Stimulated activated naive CD4-positive, alpha-beta T cell (primary cell): ENCODE data around the gene SERINC5.

Source experiments
- DNase-seq, 6 experiments: peaks; one replicate each; lab custom pipeline; 2025; lab: John Stamatoyannopoulos, UW

SERINC5 gene

DNA sequence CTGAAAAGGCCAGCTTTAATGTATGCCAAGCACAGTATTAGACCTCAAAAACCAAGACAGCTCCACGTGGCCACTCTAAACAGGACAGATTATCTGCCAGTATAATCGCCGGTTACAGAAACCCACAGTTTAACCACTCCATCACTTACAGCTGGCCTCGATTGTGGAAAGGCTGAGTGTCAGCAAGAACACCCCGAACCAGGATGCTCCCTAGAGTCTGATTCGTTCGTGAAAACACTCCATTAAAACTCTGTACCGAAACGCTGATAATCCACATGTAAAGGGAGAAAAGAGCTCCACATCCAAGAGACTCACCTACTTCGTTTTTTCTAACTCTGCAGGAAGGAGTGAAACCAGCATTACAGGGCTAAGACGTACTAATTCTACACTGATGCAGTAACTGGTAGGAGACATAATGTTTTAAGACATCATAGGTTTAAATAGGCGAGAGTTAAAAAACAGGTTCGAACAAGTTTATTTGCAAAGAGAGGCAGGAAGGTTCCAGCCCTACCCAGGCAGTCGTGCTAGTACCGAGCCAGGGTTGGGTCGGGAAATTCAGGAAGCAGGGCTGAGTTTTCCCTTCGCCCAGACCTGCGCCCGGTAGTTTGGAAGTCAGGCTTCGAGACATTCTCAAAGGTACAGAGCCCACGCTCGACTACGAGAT is 949 bp downstream of the SERINC5 start:
- peak in 3 of 6 experiments; percentile 29 to 60 (median 47) for DNase-seq

GRCh38 chr5:80251636-80252035 is 4.2 kb downstream of the SERINC5 start:
- peak in 1 of 6 experiments; percentile 16 for DNase-seq

GRCh38 chr5:80250801-80251200 is 5.0 kb downstream of the SERINC5 start:
- no peak for DNase-seq

- DNase-seq = no peak
Observed at GRCh38 chr5:80249901-80250300, 5.9 kb downstream of the SERINC5 start.

DNA sequence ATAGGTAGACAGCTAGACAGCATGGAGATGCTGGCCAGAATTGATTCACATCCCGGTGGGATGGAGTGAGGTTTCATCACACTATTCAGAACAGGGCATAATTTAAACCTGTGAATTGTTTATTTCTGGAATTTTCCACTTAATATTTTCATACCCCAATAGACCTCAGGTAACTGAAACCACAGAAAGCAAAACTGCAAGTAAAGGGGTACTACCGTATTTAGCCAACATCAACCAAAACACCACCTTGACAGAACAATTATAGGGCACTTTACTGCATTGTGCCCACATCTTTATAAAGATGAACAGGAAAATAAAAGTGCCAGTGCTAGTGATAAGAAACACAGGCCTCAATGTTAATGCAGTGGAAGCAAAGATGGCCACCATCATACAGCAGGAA is 7.5 kb downstream of the SERINC5 start:
- no peak for DNase-seq

GRCh38 chr5:80246995-80247729 is 8.7 kb downstream of the SERINC5 start:
- no peak for DNase-seq

- DNase-seq = no peak
Observed at GRCh38 chr5:80246001-80246758, 9.7 kb downstream of the SERINC5 start.

GRCh38 chr5:80243567-80243966 is 12.3 kb downstream of the SERINC5 start:
- no peak for DNase-seq

DNA sequence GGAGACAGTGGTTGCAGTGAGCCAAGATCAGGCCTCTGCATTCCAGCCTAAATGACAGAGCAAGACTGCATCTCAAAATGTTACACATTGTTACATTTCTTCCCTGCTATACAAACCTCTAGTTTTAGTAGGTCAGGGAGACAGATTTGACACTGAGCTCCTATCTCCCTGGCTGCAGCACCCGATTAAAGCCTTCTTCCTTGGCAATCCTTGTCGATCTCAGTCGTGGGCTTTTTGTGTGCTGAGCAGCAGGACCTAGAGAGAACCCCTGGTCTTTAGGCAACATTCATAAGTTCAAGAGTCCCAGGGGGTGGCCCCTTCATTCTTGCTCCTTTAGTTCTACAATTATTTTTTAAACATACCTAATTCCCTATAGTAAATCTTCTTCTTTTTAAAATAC is 13.0 kb downstream of the SERINC5 start:
- no peak for DNase-seq

- DNase-seq = no peak
Observed at GRCh38 chr5:80240368-80240986, 15.4 kb downstream of the SERINC5 start.

DNA sequence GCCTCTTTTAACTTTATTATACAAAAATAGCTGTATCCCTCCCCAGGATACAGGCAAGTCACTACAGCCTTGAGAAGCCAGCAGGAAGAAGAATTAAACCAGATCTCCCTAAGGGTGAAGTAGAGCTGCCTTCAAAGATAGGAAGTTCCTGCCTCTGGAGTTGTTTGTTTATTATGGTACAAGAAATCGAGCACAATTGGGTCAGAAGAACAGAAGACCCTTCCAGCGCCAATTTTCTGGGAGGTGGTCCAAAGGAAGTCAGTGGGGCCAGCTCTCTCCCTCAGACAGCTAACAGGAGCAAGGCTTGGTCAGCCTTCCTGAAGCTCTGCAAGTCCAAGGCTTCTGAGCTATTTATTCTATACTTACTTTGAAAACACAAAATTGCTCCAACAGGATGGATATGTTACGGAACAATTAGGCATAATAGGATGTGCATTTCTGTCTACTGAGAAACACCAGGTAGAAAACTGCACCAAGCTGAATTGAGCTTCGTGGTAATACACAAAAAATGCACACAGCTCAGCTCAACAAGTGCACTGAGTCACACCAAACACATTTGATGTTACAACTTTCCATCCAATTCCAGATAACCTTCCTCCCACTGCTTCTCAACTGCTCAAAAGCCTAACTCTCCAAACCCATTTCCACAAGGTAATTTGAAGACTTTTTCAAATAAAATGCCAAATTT is 16.0 kb downstream of the SERINC5 start:
- DNase-seq = no peak

GRCh38 chr5:80238778-80239679 is 16.8 kb downstream of the SERINC5 start:
- peak in 1 of 6 experiments; percentile 29 for DNase-seq

- DNase-seq = peak in 3 of 6 experiments; percentile 8 to 38 (median 15)
Observed at GRCh38 chr5:80238097-80238496, 17.8 kb downstream of the SERINC5 start.

- no peak for DNase-seq
Observed at GRCh38 chr5:80237243-80237642, 18.6 kb downstream of the SERINC5 start.

DNA sequence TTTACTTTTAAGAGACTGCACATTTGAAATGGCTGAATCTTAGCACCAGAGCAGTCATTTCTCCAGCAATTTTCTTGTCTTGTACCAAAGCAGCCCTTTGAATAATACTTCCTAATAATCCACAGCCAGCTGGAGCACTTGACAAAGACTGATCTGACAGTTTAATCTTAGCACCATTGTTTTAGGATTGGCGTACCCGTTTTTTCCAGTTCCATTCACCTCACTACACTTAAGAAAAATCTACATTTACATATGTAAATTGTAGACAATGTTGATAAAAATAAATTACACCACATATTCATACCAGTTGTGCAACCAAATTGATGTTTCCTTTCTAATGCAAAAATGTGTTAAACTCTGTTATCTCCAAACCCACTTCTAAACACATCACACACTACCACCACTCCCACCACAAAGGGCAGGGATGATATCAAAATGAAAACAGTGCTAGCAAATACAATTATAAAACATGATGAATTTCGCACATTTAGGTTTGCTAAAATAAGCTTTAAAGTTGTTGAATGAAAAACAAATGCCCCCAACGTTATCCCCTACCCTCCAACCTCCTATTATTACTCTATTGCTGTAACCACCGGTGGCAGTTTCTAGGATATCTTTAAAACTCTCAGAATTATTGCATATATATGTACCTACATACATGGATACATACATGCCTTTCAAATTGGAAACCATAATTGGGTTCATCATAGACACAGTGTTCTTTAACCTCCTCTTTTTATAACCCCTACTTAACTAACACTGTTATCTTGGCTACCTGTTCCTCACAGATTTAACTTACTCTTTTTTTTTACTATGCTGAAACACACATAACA is 21.5 kb downstream of the SERINC5 start:
- peak in 2 of 6 experiments; percentile 15 to 24 for DNase-seq

DNA sequence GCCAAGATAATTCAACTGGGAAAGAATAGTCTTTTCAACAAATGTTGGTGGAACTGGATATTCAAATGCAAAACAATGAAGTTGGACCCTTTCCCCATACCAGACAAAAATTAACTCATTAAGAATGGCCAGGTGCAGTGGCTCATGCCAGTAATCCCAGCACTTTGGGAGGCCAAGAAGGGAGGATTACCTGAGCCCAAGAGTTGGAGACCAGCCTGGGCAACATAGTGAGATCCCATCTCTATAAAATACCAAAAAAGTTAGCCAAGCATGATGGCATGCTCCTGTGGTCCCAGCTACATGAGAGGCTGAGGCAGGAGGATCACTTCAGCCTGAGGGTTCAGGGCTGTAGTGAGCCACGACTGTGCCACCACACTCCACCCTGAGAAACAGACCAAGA is 24.2 kb downstream of the SERINC5 start:
- no peak for DNase-seq

GRCh38 chr5:80231243-80231642 is 24.6 kb downstream of the SERINC5 start:
- no peak for DNase-seq

GRCh38 chr5:80230269-80230992 is 25.4 kb downstream of the SERINC5 start:
- no peak for DNase-seq

DNA sequence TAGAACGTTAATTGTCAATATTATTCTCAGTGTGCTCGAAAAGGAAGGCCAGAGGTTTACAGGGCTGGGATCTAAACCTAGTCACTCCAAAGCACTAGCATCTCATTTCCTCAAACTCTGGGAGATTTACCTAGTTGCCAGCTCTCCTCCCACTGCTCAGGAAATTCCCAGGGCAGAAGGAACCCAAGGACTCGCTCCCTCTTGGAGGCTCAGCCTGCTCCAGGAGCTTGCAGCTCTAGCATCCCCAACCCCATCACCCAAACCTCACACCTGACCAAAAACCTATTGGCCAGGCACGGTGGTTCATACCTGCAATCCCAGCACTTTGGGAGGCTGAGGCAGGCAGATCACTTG is 26.0 kb downstream of the SERINC5 start:
- DNase-seq = no peak
